ENCODE measurements around the gene PTGER4.
A peak's percentile ranks its signal among the peaks of the same experiment; 100 is the strongest.
"Not testable (repeated sequence)": the region's sequence is repeated elsewhere in the genome, so short reads cannot be mapped to it uniquely, and the experiment has no call there.

PTGER4 gene

DNA sequence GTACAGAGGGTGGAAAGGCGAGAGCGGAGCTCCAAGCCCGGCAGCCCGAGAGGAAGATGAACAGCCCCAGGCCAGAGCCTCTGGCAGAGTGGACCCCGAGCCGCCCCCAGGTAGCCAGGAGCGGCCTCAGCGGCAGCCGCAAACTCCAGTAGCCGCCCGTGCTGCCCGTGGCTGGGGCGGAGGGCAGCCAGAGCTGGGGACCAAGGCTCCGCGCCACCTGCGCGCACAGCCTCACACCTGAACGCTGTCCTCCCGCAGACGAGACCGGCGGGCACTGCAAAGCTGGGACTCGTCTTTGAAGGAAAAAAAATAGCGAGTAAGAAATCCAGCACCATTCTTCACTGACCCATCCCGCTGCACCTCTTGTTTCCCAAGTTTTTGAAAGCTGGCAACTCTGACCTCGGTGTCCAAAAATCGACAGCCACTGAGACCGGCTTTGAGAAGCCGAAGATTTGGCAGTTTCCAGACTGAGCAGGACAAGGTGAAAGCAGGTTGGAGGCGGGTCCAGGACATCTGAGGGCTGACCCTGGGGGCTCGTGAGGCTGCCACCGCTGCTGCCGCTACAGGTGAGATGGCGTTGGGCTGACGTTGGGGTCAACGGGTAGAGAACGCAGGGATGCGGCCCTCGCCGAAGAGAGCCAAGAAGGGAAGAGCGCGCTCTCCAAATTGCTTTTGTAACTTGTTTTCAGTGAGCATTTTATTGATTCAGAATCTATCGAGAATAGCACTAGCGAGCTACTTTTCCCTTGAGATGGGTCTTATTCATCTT, at the start of gene PTGER4:
PTGER4 (plus strand) TSS at position 3 of the 769 bp plus-strand sequence. CDS start 1,079 bp downstream, outside the sequence.
- peaks cover 42% of the 10 kb centered on the region for H3K36me3 Mint-ChIP-seq (ENCODE audit: insufficient read depth)
- H3K27me3 Mint-ChIP-seq: no peaks in the 10 kb centered on the region
- DNase-seq (ENCODE audit: low spot score in 2 of 2): peak; percentile 34 to 35
- H3K9me3 Mint-ChIP-seq: no peaks in the 10 kb centered on the region
- peak within 1 kb of the TSS; percentile 100 for H3K27ac Mint-ChIP-seq (ENCODE audit: low read depth)
- peak; percentile 3 for ATAC-seq (replicated peaks; ENCODE audit: extremely low read depth, poor library complexity, severe bottlenecking)
- peaks cover 89% of the 10 kb centered on the region for H3K4me1 Mint-ChIP-seq
- H3K4me3 Mint-ChIP-seq: peak within 1 kb of the TSS; percentile 99

DNA sequence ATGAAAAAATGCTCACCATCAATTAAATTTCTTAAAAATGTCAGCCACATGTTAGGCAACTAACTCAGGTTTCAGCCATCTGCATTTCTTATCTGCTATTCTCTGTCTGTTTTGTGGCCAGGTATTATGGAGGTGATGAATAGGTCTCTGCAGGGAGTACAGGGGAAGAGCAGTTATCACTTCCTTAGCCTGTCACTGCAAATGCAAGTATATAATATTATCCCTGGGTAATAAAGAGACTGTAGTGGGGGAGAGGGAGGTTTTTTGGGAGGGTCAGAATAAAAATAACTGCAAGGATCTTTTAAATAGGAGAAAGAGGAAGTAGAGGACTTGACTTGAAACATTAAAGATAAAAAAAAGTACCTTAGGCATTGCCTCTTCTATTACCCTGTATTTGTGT, 49.6 kb upstream of the PTGER4 start:
- Mint-ChIP-seq H3K4me1 (peaks cover 7% of the 10 kb centered on the region), H3K27ac (ENCODE audit: low read depth) (no peak overlapping the region)

DNA sequence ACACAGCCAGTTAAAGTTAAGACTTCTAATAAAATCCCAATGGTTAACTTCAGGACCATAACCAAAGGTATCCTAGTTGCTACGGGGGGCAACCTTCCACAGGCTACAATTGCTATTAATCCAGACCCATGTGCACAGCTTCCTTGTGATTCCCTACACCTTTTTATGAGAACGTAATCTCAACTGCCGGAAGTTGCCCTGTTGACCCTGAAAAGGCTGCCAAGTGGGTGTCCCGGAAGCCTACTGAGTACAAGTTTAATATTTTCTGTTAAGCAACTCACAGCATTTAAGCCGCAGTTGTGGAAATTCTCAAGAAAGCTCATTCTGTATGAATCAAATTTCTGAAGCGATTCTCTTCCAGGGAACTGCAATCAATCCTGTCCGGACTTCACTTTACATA, 48.5 kb upstream of the PTGER4 start:
- DNase-seq (ENCODE audit: low spot score in 2 of 2) (no peak), ATAC-seq (replicated peaks; ENCODE audit: extremely low read depth, poor library complexity, severe bottlenecking) (no peak)
- peaks cover 7% of the 10 kb centered on the region for H3K4me1 Mint-ChIP-seq
- no peaks in the 10 kb centered on the region for H3K36me3 Mint-ChIP-seq (ENCODE audit: insufficient read depth)
- H3K9me3 Mint-ChIP-seq: peaks cover 9% of the 10 kb centered on the region
- no peaks in the 10 kb centered on the region for H3K27me3 Mint-ChIP-seq
- no peak overlapping the region for H3K4me3 Mint-ChIP-seq
- no peak overlapping the region for H3K27ac Mint-ChIP-seq (ENCODE audit: low read depth)

More for the DNA sequence above, 49.6 kb upstream of the PTGER4 start:
- Mint-ChIP-seq H3K4me3 (no peak overlapping the region), H3K27me3 (no peaks in the 10 kb centered on the region), H3K36me3 (ENCODE audit: insufficient read depth) (no peaks in the 10 kb centered on the region), H3K9me3 (no peaks in the 10 kb centered on the region)
- DNase-seq (ENCODE audit: low spot score in 2 of 2) (no peak), ATAC-seq (replicated peaks; ENCODE audit: extremely low read depth, poor library complexity, severe bottlenecking) (no peak)

DNA sequence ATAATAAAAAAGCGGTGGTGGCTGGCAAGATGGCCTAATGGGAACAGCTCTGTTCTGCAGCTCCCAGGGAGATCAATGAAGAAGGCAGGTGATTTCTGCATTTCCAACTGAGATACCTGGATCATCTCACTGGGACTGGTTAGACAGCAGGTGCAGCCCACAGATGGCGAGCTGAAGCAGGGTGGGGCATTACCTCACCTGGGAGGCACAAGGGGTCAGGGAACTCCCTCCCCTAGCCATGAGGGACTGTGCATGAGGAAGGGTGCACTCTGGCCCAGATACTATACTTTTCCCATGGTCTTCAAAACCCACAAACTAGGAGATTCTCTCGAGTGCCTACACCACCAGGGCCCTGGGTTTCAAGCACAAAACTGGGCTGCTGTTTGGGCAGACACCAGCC, 45.6 kb upstream of the PTGER4 start:
- Mint-ChIP-seq H3K27ac (ENCODE audit: low read depth) (no peak overlapping the region), H3K36me3 (ENCODE audit: insufficient read depth) (no peaks in the 10 kb centered on the region), H3K4me3 (no peak overlapping the region), H3K9me3 (peaks cover 22% of the 10 kb centered on the region), H3K4me1 (peaks cover 7% of the 10 kb centered on the region), H3K27me3 (no peaks in the 10 kb centered on the region)
- ATAC-seq (replicated peaks; ENCODE audit: extremely low read depth, poor library complexity, severe bottlenecking) (no peak), DNase-seq (ENCODE audit: low spot score in 2 of 2) (no peak)

DNA sequence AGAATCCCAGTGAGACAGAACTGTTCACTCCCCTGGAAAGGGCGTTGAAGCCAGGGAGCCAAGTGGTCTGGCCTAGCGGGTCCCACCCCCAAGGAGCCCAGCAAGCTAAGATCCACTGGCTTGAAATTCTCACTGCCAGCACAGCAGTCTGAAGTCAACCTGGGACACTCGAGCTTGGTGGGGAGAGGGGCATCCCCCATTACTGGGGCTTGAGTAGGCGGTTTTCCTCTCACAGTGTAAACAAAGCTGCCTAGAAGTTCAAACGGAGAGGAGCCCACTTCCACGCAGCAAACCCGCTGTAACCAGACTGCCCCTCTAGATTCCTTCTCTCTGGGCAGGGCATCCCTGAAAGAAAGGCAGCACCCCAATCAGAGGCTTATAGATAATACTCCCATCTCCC, 45.1 kb upstream of the PTGER4 start:
- no peaks in the 10 kb centered on the region for H3K36me3 Mint-ChIP-seq (ENCODE audit: insufficient read depth)

DNA sequence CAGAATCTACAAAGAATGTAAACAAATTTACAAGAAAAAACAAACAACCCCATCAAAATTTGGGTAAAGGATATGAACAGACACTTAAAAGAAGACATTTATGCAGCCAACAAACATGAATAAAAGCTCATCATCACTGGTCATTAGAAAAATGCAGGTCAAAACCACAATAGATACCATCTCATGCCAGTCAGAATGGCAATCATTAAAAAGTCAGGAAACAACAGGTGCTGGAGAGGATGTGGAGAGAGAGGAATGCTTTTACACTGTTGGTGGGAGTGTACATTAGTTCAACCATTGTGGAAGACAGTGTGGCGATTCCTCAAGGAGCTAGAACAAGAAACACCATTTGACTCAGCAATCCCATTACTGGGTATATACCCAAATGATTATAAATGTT, 40.2 kb upstream of the PTGER4 start:
- H3K27ac Mint-ChIP-seq (ENCODE audit: low read depth); H3K4me1 Mint-ChIP-seq; ATAC-seq (replicated peaks; ENCODE audit: extremely low read depth, poor library complexity, severe bottlenecking); H3K4me3 Mint-ChIP-seq; H3K36me3 Mint-ChIP-seq (ENCODE audit: insufficient read depth); H3K27me3 Mint-ChIP-seq; DNase-seq (ENCODE audit: low spot score in 2 of 2): not testable (repeated sequence)
- peaks cover 22% of the 10 kb centered on the region for H3K9me3 Mint-ChIP-seq

More for the DNA sequence above, 45.1 kb upstream of the PTGER4 start:
- no peaks in the 10 kb centered on the region for H3K27me3 Mint-ChIP-seq
- H3K4me1 Mint-ChIP-seq: peaks cover 7% of the 10 kb centered on the region
- DNase-seq (ENCODE audit: low spot score in 2 of 2) (no peak), ATAC-seq (replicated peaks; ENCODE audit: extremely low read depth, poor library complexity, severe bottlenecking) (no peak)
- H3K9me3 Mint-ChIP-seq: peaks cover 22% of the 10 kb centered on the region
- H3K4me3 Mint-ChIP-seq: no peak overlapping the region
- no peak overlapping the region for H3K27ac Mint-ChIP-seq (ENCODE audit: low read depth)

DNA sequence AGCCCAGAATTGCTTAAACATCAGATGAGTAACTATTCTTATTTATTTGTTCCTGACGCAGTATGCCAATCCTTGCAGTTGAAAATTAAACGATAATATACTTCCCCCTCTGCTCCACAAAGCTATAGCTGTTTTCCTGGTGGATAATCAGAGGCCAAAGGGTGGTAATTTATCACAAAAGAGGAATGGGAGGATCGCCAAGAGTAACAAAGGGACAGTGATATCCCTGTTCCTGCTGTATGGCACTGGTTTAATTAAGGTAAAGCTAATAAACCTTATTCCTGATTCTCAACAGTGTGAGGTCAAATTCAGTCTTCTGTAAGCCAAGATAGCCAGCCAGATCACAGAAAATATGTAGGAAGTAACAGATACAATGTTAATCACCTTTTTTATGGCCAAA, 33.4 kb upstream of the PTGER4 start:
- H3K9me3 Mint-ChIP-seq: no peaks in the 10 kb centered on the region
- H3K27ac Mint-ChIP-seq (ENCODE audit: low read depth): no peak overlapping the region
- H3K4me3 Mint-ChIP-seq: no peak overlapping the region
- ATAC-seq (replicated peaks; ENCODE audit: extremely low read depth, poor library complexity, severe bottlenecking): no peak
- H3K4me1 Mint-ChIP-seq: peaks cover 22% of the 10 kb centered on the region
- H3K27me3 Mint-ChIP-seq: no peaks in the 10 kb centered on the region
- H3K36me3 Mint-ChIP-seq (ENCODE audit: insufficient read depth): peaks cover 1% of the 10 kb centered on the region
- DNase-seq (ENCODE audit: low spot score in 2 of 2): no peak

DNA sequence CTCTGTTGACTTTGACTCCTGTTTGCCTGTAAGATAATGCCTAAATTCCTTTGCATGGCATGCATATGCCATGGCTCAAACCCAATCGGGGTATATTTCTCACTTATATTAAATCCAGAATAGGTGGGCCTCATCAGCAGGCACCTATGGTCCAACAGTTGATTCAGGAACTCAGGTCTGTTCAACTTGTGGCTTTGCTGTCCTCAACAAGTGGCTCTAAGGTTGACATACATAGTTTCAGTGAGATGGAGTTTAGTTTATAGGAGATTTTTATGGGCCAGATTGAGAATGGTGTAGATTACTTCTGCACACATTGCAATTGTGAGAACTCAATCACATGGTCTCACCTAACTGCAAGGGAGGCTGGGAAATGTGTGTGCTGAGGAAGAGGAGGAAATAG, 31.6 kb upstream of the PTGER4 start:
- ATAC-seq (replicated peaks; ENCODE audit: extremely low read depth, poor library complexity, severe bottlenecking) (no peak), DNase-seq (ENCODE audit: low spot score in 2 of 2) (no peak)
- Mint-ChIP-seq H3K4me1 (peaks cover 33% of the 10 kb centered on the region), H3K27ac (ENCODE audit: low read depth) (no peak overlapping the region), H3K27me3 (no peaks in the 10 kb centered on the region), H3K4me3 (no peak overlapping the region), H3K9me3 (no peaks in the 10 kb centered on the region), H3K36me3 (ENCODE audit: insufficient read depth) (peaks cover 1% of the 10 kb centered on the region)

DNA sequence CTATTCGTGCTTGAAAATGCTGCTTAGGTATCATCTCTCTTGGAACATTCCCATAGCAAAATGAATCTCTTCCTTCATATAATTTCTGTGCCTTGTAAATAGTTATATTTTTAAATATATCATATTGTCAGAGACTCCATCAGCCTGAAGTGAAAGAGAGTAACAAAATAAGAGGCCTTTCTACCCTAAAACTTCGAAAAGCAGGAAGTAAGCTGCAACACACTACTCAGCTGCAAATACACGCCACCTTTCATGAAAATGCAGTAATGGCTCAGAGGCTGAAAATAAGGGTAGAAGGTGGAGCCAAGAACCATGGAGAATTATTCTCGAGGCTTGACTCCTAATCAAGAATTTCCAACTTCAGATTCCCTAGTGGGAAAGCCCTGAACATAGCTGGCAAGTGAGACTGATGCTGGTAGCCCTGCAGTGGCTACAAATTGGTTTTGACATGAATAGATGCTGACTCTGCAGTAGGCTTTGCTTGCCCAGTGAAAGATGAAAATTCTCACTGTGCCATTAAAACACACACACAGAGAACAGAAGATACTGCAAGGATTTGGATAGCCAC, 30.2 kb upstream of the PTGER4 start:
- Mint-ChIP-seq H3K4me3 (no peak overlapping the region), H3K36me3 (ENCODE audit: insufficient read depth) (peaks cover 1% of the 10 kb centered on the region), H3K9me3 (no peaks in the 10 kb centered on the region), H3K27me3 (no peaks in the 10 kb centered on the region), H3K4me1 (peaks cover 47% of the 10 kb centered on the region), H3K27ac (ENCODE audit: low read depth) (peak overlapping the region; percentile 25)
- DNase-seq (ENCODE audit: low spot score in 2 of 2): no peak
- no peak for ATAC-seq (replicated peaks; ENCODE audit: extremely low read depth, poor library complexity, severe bottlenecking)

DNA sequence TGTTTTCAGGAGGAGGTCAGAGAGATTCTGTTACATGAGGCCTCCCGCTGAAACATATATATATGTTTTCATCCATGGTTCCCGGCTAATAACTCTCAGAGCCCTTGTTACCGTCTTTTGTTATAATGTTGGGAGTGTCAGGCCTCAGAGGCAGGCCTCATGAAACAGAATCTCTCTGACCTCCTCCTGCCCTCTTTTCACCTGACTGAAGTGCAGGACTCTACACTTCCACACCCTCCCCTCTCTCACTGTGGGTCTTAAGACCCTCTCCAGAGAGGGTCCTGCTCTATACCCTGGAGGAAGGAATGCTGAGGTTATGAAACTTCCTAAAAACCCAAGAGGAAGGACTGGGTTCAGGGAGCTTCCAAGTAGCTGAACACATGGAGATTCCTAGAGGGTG, 28.5 kb upstream of the PTGER4 start:
- ATAC-seq (replicated peaks; ENCODE audit: extremely low read depth, poor library complexity, severe bottlenecking) (no peak), DNase-seq (ENCODE audit: low spot score in 2 of 2) (no peak)
- H3K4me3 Mint-ChIP-seq: no peak overlapping the region
- H3K27ac Mint-ChIP-seq (ENCODE audit: low read depth): no peak overlapping the region
- no peaks in the 10 kb centered on the region for H3K27me3 Mint-ChIP-seq
- H3K9me3 Mint-ChIP-seq: no peaks in the 10 kb centered on the region
- H3K36me3 Mint-ChIP-seq (ENCODE audit: insufficient read depth): peaks cover 1% of the 10 kb centered on the region
- peaks cover 62% of the 10 kb centered on the region for H3K4me1 Mint-ChIP-seq

DNA sequence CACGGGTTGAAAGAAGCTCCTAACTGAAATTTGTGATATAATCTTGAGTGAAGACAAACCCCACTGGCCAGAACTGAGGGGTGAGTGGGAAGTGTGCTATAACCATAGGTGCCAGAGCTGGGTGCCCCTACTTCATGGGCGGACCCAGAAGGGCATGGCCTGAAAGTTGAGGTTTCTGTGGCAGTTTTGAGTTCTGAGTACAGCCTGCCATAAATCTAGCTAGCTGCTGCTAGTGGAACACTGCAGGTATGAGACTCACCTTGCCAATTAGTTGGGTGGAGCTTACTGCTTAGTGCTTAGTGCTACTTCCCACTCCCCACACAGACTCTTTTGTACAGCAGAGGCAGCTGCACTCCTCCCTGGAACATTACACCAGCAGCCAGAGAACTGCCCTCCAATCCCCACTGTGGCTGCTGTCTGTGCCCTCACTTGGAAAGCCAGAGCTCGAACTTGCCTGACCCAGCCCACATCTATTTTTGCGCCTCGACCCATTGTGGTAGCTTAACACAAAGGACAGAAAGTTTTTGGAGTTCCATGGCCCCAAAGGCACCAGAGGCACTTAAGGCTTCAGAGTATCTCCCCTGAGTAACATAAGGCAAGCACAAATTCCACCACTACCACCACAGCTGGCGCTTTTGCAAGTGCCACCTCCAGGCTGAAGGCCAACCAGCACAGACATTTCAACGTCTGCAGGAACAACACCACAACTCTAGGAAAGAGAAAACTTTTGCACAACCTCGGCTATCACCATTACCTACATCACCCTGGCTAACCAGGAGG, 27.1 kb upstream of the PTGER4 start:
- DNase-seq (ENCODE audit: low spot score in 2 of 2) (no peak), ATAC-seq (replicated peaks; ENCODE audit: extremely low read depth, poor library complexity, severe bottlenecking) (peak; percentile 51)
- Mint-ChIP-seq H3K4me3 (peak overlapping the region; percentile 59), H3K27me3 (no peaks in the 10 kb centered on the region), H3K27ac (ENCODE audit: low read depth) (peak overlapping the region; percentile 85), H3K4me1 (peaks cover 62% of the 10 kb centered on the region), H3K36me3 (ENCODE audit: insufficient read depth) (no peaks in the 10 kb centered on the region), H3K9me3 (no peaks in the 10 kb centered on the region)

DNA sequence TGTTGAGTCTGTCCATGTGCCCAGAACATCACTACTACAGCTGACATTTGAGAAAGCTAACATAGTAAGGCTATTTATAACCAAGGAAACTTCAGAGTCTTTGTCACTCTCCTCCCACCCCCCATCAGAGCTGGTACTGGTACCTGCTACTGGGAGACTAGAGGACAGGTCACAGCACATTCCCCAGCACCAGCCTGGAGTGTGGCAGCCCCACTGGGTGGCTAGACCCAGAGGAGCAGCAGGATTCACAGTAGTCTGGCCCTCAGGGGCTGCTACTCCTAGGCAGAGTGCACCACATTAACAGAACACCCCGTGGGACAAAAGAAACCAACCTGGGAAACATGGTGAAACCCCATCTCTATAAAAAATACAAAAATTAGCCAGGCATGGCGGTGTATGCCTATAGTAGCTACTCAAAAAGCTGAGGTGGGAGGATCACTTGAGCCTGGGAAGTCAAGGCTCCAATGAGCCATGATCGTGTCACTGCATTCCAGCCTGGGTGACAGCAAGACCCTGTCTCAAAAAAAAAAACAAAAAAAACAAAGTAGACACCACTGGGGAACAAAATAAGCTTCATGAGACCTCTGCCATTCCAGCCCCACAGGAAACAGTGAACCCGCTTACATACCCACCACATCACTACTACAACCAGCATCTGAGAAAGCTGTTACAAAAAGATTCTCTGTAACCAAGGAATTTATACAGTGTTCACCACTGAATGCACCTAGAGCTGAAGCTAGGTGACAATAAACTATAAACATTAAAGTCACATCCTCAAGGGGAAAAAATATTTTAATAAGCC, 26.3 kb upstream of the PTGER4 start:
- Mint-ChIP-seq H3K4me3 (peak overlapping the region; percentile 59), H3K27ac (ENCODE audit: low read depth) (peak overlapping the region; percentile 85), H3K4me1 (peaks cover 58% of the 10 kb centered on the region), H3K27me3 (no peaks in the 10 kb centered on the region), H3K36me3 (ENCODE audit: insufficient read depth) (no peaks in the 10 kb centered on the region), H3K9me3 (no peaks in the 10 kb centered on the region)
- ATAC-seq (replicated peaks; ENCODE audit: extremely low read depth, poor library complexity, severe bottlenecking) (peak; percentile 65), DNase-seq (ENCODE audit: low spot score in 2 of 2) (no peak)

Data from central memory CD8-positive, alpha-beta T cell (primary cell).